OCI-LY7 (cell line): ENCODE measurements around the gene COBL. TPM values are rescaled to one million over a fixed set of nuclear protein-coding genes. Genes with fewer than 3 reads are reported as not detected.

ENCODE experiments used
- BruUV-seq: library from RNA; stranded (reverse); fragments of 400-500 nt; replicated peaks from 2 replicates; lab custom pipeline; 2021; lab: Mats Ljungman, UMichigan
- CTCF ChIA-PET: fragments of 300-600 bp; sonication (Branson Sonifier 250); formaldehyde crosslinking; loops from one replicate; lab custom pipeline; 2022; ENCODE audit warnings: antibody characterized with exemption; ENCODE audit not compliant: unreplicated experiment; lab: Charles Lee
- POLR2A ChIA-PET: fragments of 300-600 bp; sonication (Branson Sonifier 250); formaldehyde crosslinking; loops from one replicate; lab custom pipeline; 2022; ENCODE audit warnings: antibody characterized with exemption; lab: Charles Lee
- DNase-seq: peaks from one replicate; pipeline ENCODE4 v3.0.0-alpha.2; 2015; ENCODE audit warnings: low spot score
- H2AFZ ChIP-seq: fragments of 200-600 bp; sonication (generic), shearing (Covaris generic); 2 replicates; pipeline ENCODE4 v1.6.1; 2014; ENCODE audit warnings: mild to moderate bottlenecking, antibody characterized with exemption, low read length, moderate library complexity
- H3K27ac ChIP-seq: fragments of 200-600 bp; sonication (generic); 2 replicates; pipeline ENCODE4 v1.5.1; 2014; ENCODE audit warnings: mixed run types, low read depth, mild to moderate bottlenecking, moderate library complexity, low read length, inconsistent platforms; ENCODE audit not compliant: poor library complexity, severe bottlenecking
- H3K36me3 ChIP-seq: fragments of 200-600 bp; sonication (generic); 2 replicates; pipeline ENCODE4 v1.6.1; 2014; ENCODE audit warnings: mild to moderate bottlenecking, antibody characterized with exemption, low read length, moderate library complexity, mixed read lengths; ENCODE audit not compliant: insufficient read depth
- H3K4me1 ChIP-seq: fragments of 200-600 bp; sonication (generic); 2 replicates; pipeline ENCODE4 v1.5.1; 2014; ENCODE audit warnings: mild to moderate bottlenecking, low read length; ENCODE audit not compliant: insufficient read depth, poor library complexity, severe bottlenecking
- H3K4me2 ChIP-seq: fragments of 200-600 bp; sonication (generic); 2 replicates; pipeline ENCODE4 v1.6.1; 2014; ENCODE audit warnings: mild to moderate bottlenecking, low read length
- H3K4me3 ChIP-seq: fragments of 200-600 bp; sonication (generic); 2 replicates; pipeline ENCODE4 v1.5.1; 2014; ENCODE audit warnings: mild to moderate bottlenecking, low read depth, low read length; ENCODE audit not compliant: poor library complexity, severe bottlenecking
- H3K79me2 ChIP-seq: fragments of 200-600 bp; sonication (generic); 2 replicates; pipeline ENCODE4 v1.6.1; 2016; ENCODE audit warnings: low read depth, mild to moderate bottlenecking, low read length, moderate library complexity, mixed read lengths; ENCODE audit not compliant: insufficient read depth
- H3K9me2 ChIP-seq: fragments of 200-600 bp; sonication (generic); 2 replicates; pipeline ENCODE4 v1.6.1; 2016; ENCODE audit warnings: mild to moderate bottlenecking, low read length, mixed read lengths; ENCODE audit not compliant: insufficient read depth
- H3K9me3 ChIP-seq: fragments of 200-600 bp; sonication (generic); 2 replicates; pipeline ENCODE4 v1.6.1; 2014; ENCODE audit warnings: mild to moderate bottlenecking, mixed run types, low read length, mixed read lengths
- H4K20me1 ChIP-seq: fragments of 200-600 bp; sonication (generic); 2 replicates; pipeline ENCODE4 v1.6.1; 2014; ENCODE audit warnings: mild to moderate bottlenecking, antibody characterized with exemption, low read length, moderate library complexity, mixed read lengths; ENCODE audit not compliant: insufficient read depth
- EZH2phosphoT487 ChIP-seq: fragments of 200-600 bp; sonication (generic); IDR thresholded peaks from 2 replicates; pipeline ENCODE4 v1.6.1; 2018; ENCODE audit warnings: low read depth, borderline replicate concordance, mild to moderate bottlenecking, mixed run types, antibody characterized with exemption, low read length, moderate library complexity, mixed read lengths
- intact Hi-C: fragments of 100-400 bp; cut with micrococcal nuclease; formaldehyde crosslinking; loops from one replicate; pipeline ENCODE4 v1.10.0; 2022; ENCODE audit not compliant: unreplicated experiment
- total RNA-seq, 2 experiments: library from RNA; depleted of rRNA in 1 of 2; stranded (reverse); fragments of >200 nt in 1 of 2; shearing (Covaris generic) in 1 of 2; gene quantifications; 2 replicates each; pipeline ENCODE4 v1.2.3, GENCODE V29; 2014 to 2022
- TF ChIP-seq, protein P1 (sequence below): fragments of 200-600 bp; sonication (generic); conservative IDR thresholded peaks from 2 replicates; pipeline ENCODE4 v1.5.1; 2014; ENCODE audit warnings: mild to moderate bottlenecking, antibody characterized with exemption, low read length, moderate library complexity, mixed read lengths

Gene COBL
- total RNA-seq, 2 experiments from 2014 or later = not detected

DNA sequence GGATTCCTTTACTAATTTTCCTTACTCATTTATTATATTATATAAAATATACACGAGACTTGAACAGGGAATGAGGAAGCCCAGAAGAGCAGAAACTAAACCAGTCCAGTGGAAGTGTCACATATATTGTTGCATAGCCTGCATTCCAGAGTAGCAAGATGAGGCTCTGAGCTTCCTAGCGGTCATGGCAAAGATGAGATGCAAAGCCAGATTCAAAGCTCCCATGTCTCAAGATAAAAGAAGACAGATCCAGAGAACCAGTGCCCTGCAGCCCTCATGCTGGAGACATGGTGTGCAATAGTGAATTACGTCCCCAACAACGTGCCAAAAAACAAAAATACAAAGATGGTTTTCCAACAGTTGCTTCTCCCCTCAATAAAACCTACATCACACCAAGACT is 59.7 kb downstream of the COBL start:
- H4K20me1 ChIP-seq = no peaks in the 10 kb centered on the region
- intact Hi-C loops = no loop called here
- TF ChIP-seq, protein P1, sequence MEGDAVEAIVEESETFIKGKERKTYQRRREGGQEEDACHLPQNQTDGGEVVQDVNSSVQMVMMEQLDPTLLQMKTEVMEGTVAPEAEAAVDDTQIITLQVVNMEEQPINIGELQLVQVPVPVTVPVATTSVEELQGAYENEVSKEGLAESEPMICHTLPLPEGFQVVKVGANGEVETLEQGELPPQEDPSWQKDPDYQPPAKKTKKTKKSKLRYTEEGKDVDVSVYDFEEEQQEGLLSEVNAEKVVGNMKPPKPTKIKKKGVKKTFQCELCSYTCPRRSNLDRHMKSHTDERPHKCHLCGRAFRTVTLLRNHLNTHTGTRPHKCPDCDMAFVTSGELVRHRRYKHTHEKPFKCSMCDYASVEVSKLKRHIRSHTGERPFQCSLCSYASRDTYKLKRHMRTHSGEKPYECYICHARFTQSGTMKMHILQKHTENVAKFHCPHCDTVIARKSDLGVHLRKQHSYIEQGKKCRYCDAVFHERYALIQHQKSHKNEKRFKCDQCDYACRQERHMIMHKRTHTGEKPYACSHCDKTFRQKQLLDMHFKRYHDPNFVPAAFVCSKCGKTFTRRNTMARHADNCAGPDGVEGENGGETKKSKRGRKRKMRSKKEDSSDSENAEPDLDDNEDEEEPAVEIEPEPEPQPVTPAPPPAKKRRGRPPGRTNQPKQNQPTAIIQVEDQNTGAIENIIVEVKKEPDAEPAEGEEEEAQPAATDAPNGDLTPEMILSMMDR = no peak
- TF ChIP-seq EZH2phosphoT487 = no peak

DNA sequence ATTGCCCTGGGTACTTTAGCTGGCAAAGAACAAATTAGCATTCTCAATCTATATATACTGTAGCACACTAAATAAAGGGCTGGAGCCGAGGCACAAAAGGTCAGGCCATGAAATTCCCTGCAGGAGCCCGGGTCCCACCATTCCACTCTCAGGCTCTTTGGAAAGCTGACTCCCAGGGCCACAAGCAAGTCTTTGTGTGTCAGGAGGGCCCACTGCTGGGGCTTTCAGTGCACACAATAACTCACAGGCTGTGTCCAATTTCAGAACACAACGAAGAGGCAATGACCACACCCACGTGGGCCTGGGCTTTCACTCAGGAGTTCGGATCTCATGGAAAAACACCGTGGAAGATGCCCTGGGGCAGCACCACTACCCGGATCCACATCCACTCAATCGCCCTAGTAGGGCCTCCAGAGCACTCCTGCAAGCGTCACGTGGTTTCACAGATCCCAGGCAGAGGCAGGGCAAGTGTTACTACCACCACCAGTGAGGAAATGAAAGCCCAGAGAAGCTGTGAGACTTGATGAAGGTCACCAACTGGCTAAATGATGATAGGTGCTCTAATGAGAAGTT is 60.3 kb downstream of the COBL start:
- Histone ChIP-seq H3K79me2 (no peaks in the 10 kb centered on the region), H3K36me3 (no peaks in the 10 kb centered on the region)
- CTCF ChIA-PET = no interaction called here

More for the DNA sequence above, 59.7 kb downstream of the COBL start:
- Histone ChIP-seq H3K27ac (no peak overlapping the region), H3K4me3 (no peak overlapping the region), H3K36me3 (no peaks in the 10 kb centered on the region), H3K9me2 (no peaks in the 10 kb centered on the region), H2AFZ (no peak overlapping the region), H3K79me2 (no peaks in the 10 kb centered on the region), H3K9me3 (no peaks in the 10 kb centered on the region), H3K4me2 (no peak overlapping the region), H3K4me1 (no peaks in the 10 kb centered on the region)
- no TSS peak for BruUV-seq
- POLR2A ChIA-PET = interaction anchor here (0.5 kb wide), 1 partner anchor 16 kb away, joined by 6 read pairs; no protein-coding TSS in a partner anchor
- CTCF ChIA-PET = no interaction called here
- DNase-seq = no peak

More for the DNA sequence above, 60.3 kb downstream of the COBL start:
- H3K4me2 ChIP-seq = no peak overlapping the region
- intact Hi-C loops = no loop called here
- H3K9me3 ChIP-seq = no peaks in the 10 kb centered on the region
- no peaks in the 10 kb centered on the region for H3K4me1 ChIP-seq
- H3K27ac ChIP-seq = no peak overlapping the region
- no peak overlapping the region for H3K4me3 ChIP-seq
- POLR2A ChIA-PET = interaction anchor here (0.5 kb wide), 1 partner anchor 17 kb away, joined by 6 read pairs; no protein-coding TSS in a partner anchor
- BruUV-seq = no TSS peak
- no peaks in the 10 kb centered on the region for H3K9me2 ChIP-seq
- no peak overlapping the region for H2AFZ ChIP-seq
- TF ChIP-seq, protein P1 = no peak
- no peak for TF ChIP-seq EZH2phosphoT487
- H4K20me1 ChIP-seq = no peaks in the 10 kb centered on the region
- DNase-seq = no peak
